GM12878 (cell line): Measurements from ENCODE around the gene MAMDC4. TPM values are rescaled to one million over a fixed set of nuclear protein-coding genes. Genes with fewer than 3 reads are reported as not detected.

Source experiments
- ATAC-seq: fragments of 200-7000 bp; cut with Tn5 transposase; 3 replicates; pipeline ENCODE4 v1.9.1; 2020; ENCODE audit warnings: mild to moderate bottlenecking, moderate library complexity
- BruUV-seq: library from RNA; stranded (reverse); fragments of 400-500 nt; replicated peaks from 2 replicates; lab custom pipeline; 2021; lab: Mats Ljungman, UMichigan
- CTCF ChIA-PET: fragments of 300-600 bp; sonication (Branson Sonifier 250); formaldehyde crosslinking; extraction: SDS; loops from one replicate; lab custom pipeline; 2021; ENCODE audit warnings: inconsistent platforms; lab: Yijun Ruan, JAX
- POLR2A ChIA-PET: fragments of 350-600 bp; formaldehyde crosslinking; extraction: SDS; loops from one replicate; lab custom pipeline; 2021; ENCODE audit warnings: inconsistent platforms; lab: Charles Lee
- RAD21 ChIA-PET: fragments of 300-600 bp; sonication (Branson Sonifier 250); formaldehyde crosslinking; loops from one replicate; lab custom pipeline; 2023; ENCODE audit warnings: antibody characterized with exemption; ENCODE audit not compliant: unreplicated experiment; lab: Charles Lee
- SMC1A ChIA-PET: fragments of 300-600 bp; sonication (Branson Sonifier 250); formaldehyde crosslinking; loops from one replicate; lab custom pipeline; 2023; ENCODE audit not compliant: unreplicated experiment, uncharacterized antibody; lab: Charles Lee
- DNase-seq: peaks from one replicate; pipeline ENCODE4 v3.0.0-alpha.2; 2011; ENCODE audit warnings: low read depth, low spot score
- FAIRE-seq: peaks from 3 replicates; lab custom pipeline; 2011; peaks lifted over from hg19 to GRCh38; lab: Jason Lieb, UNC
- H2AFZ ChIP-seq: 2 replicates; pipeline ENCODE4 v1.6.0; 2011; ENCODE audit warnings: low read depth, low read length, control low read depth; ENCODE audit not compliant: control insufficient read depth
- H3K27ac ChIP-seq: 2 replicates; pipeline ENCODE4 v1.5.1; 2011; ENCODE audit warnings: control low read depth; ENCODE audit not compliant: control insufficient read depth, insufficient read depth
- H3K27me3 ChIP-seq, 2 experiments: replicated peaks in 1 of 2; 2 replicates each; pipeline versions ENCODE4 v1.6.0 to v1.6.1; 2011; ENCODE audit warnings: low read length in 1 of 2; ENCODE audit not compliant: control insufficient read depth in 2 of 2, insufficient read depth in 2 of 2
- H3K36me3 ChIP-seq, 2 experiments: 2 replicates each; pipeline ENCODE4 v1.5.1; 2011; ENCODE audit warnings: low read length in 1 of 2; ENCODE audit not compliant: control insufficient read depth in 2 of 2, insufficient read depth in 2 of 2
- H3K4me1 ChIP-seq: 2 replicates; pipeline ENCODE4 v1.6.1; 2011; ENCODE audit warnings: mild to moderate bottlenecking, low read length, moderate library complexity, mixed read lengths; ENCODE audit not compliant: control insufficient read depth, insufficient read depth
- H3K4me2 ChIP-seq: 2 replicates; pipeline ENCODE4 v1.6.0; 2011; ENCODE audit warnings: control low read depth; ENCODE audit not compliant: control insufficient read depth, insufficient read depth
- H3K4me3 ChIP-seq: fragments of 200-600 bp; sonication (generic); 2 replicates; pipeline ENCODE4 v1.5.1; 2016
- H3K79me2 ChIP-seq: 2 replicates; pipeline ENCODE4 v1.6.0; 2011; ENCODE audit warnings: low read length; ENCODE audit not compliant: control insufficient read depth, insufficient read depth
- H3K9ac ChIP-seq: 2 replicates; pipeline ENCODE4 v1.8.0; 2011; ENCODE audit warnings: low read length, control low read depth, mixed read lengths; ENCODE audit not compliant: control insufficient read depth, insufficient read depth
- H3K9me3 ChIP-seq: replicated peaks from 3 replicates; pipeline ENCODE4 v1.5.1; 2011; ENCODE audit warnings: mild to moderate bottlenecking, low read length; ENCODE audit not compliant: control insufficient read depth, insufficient read depth
- H4K20me1 ChIP-seq: 2 replicates; pipeline ENCODE4 v1.6.0; 2011; ENCODE audit not compliant: control insufficient read depth, insufficient read depth
- BHLHE40 ChIP-seq, 2 experiments: fragments of 450-650 bp in 1 of 2; IDR thresholded peaks; 2 replicates each; pipeline ENCODE4 v1.6.1; 2011 to 2017; ENCODE audit warnings: low read depth in 2 of 2, borderline replicate concordance in 1 of 2, improper control_type of control experiment in 1 of 2, low read length in 1 of 2, mild to moderate bottlenecking in 1 of 2
- ZNF24 ChIP-seq: fragments of 450-650 bp; IDR thresholded peaks from 2 replicates; pipeline ENCODE4 v1.6.1; 2017; ENCODE audit warnings: antibody characterized with exemption, mild to moderate bottlenecking
- WGBS: methylation state at CpG from one replicate; pipeline ENCODE4 v1.1.6; 2016; ENCODE audit warnings: low lambda C conversion rate; ENCODE audit not compliant: insufficient replicate concordance, insufficient coverage; ENCODE audit errors: missing lambda C conversion rate; 5-methylcytosine and 5-hydroxymethylcytosine counted together
- in situ Hi-C: fragments of 300-500 bp; cut with MboI; formaldehyde crosslinking; loops from 9 replicates; pipeline ENCODE4 v1.14.3; 2018; ENCODE audit warnings: mixed read lengths
- intact Hi-C: fragments of 100-400 bp; cut with micrococcal nuclease; formaldehyde crosslinking; loops from one replicate; pipeline ENCODE4 v1.14.2; 2022; ENCODE audit not compliant: unreplicated experiment
- polyA plus RNA-seq, 11 experiments: library from polyadenylated mRNA; depleted of rRNA in 4 of 11; unstranded in 6 of 11; stranded (reverse) in 5 of 11; fragments of >200 nt; fragmentation: Nextera tagmentation in 4 of 11; fragmentation: Illumina TruSeq in 1 of 11; extraction: Ambion mirVana in 4 of 11; extraction: Trizol in 1 of 11; gene quantifications; 1 replicate in 1 of 11; 2 replicates in 10 of 11; pipeline versions ENCODE4 v1.2.1 to v1.2.3, GENCODE V29; 2011 to 2016; ENCODE audit warnings: inconsistent platforms in 2 of 11, missing spikeins in 2 of 11, low read depth in 1 of 11
- total RNA-seq, 4 experiments: library from RNA; depleted of rRNA in 3 of 4; stranded (reverse); fragments of >200 nt in 3 of 4; fragmentation: Illumina TruSeq in 1 of 4; extraction: Trizol in 1 of 4; gene quantifications; 2 replicates each; pipeline versions ENCODE4 v1.2.1 to v1.2.3, GENCODE V29; 2013 to 2021

The MAMDC4 gene
- total and polyA plus RNA-seq, 10 of the 15 experiments (the other 5 are each of a cell fraction or from before 2014, with no cell fraction given): 0.22 to 5.7 (median 2.4) TPM; not detected in 1

- CTCF ChIA-PET: interaction anchor here (0.8 to 4.5 kb wide), 4 partner anchors 40 to 190 kb away, joined by 3 to 46 read pairs (median 20); partner anchors contain the start of genes CLIC3 and TRAF2
- BruUV-seq: no TSS peak
- RAD21 ChIA-PET: interaction anchor here (4.1 kb wide), 1 partner anchor 54 kb away, joined by 16 read pairs; no protein-coding TSS in a partner anchor
- Histone ChIP-seq H4K20me1 (no peaks in the 10 kb centered on the region; the same call in 1 of the 2 replicates), H3K79me2 (peaks cover 7% of the 10 kb centered on the region; the same call in 1 of the 2 replicates), H3K4me2 (no peak overlapping the region), H3K4me1 (peaks cover 8% of the 10 kb centered on the region), H3K36me3 (no peaks in the 10 kb centered on the region), H3K9me3 (peaks cover 4% of the 10 kb centered on the region; the same call in 1 of the 3 replicates), H3K4me3 (no peak overlapping the region), H3K9ac (no peak overlapping the region), H2AFZ (no peak overlapping the region), H3K27ac (no peak overlapping the region), H3K27me3 (no peaks in the 10 kb centered on the region; a peak in 1 of 4 replicates)
- intact Hi-C loops (loop anchor here (5.0 kb wide), 2 partner anchors 37 to 192 kb away; no protein-coding TSS in a partner anchor), in situ Hi-C loops (no loop called here)
- WGBS: 47% methylated on average over 52 of the region's 88 CpGs
- no peak for DNase-seq
- SMC1A ChIA-PET: interaction anchor here (2.4 kb wide), 1 partner anchor 57 kb away, joined by 6 read pairs; no protein-coding TSS in a partner anchor
- no peak for TF ChIP-seq ZNF24
- TF ChIP-seq BHLHE40 (IDR thresholded peaks at IDR 0.05; ENCODE audit: borderline replicate concordance in 1 of 2, low read depth in 2 of 2, low read length in 1 of 2): peak in 1 of 2 experiments; percentile 55; a peak in 1 of 4 replicates
- POLR2A ChIA-PET: no interaction called here
- ATAC-seq: no peak
- FAIRE-seq: no peak
Observed at GRCh38 chr9:136844761-136845464, 7.2 kb upstream of the MAMDC4 start.
